Natural killer cell (primary cell): ENCODE data around the gene EZR. TPM values are rescaled to one million over a fixed set of nuclear protein-coding genes. Genes with fewer than 3 reads are reported as not detected.

Experiments used
- ATAC-seq, 3 donors: fragments of 150-1000 bp in 2 of 3; fragments of 200-7000 bp in 1 of 3; cut with Tn5 transposase; 1 replicate in 1 of 3; 2 replicates in 2 of 3; pipeline ENCODE4 v1.10.0; 2021; ENCODE audit warnings: mild to moderate bottlenecking in 2 of 3, moderate library complexity in 2 of 3
- DNase-seq, 2 donors: peaks; one replicate each; pipeline versions ENCODE4 v3.0.0 to v3.0.0-alpha.2; 2013 to 2021; ENCODE audit warnings: mixed read lengths in 1 of 2
- H3K27ac ChIP-seq: one replicate; pipeline ENCODE4 v1.5.1; 2013; ENCODE audit warnings: mild to moderate bottlenecking, low read length
- H3K27me3 ChIP-seq: one replicate; pipeline ENCODE4 v1.6.1; 2013; ENCODE audit warnings: low read length; ENCODE audit not compliant: control insufficient read depth, insufficient read depth
- H3K36me3 ChIP-seq: one replicate; pipeline ENCODE4 v1.6.1; 2013; ENCODE audit warnings: low read length; ENCODE audit not compliant: control insufficient read depth, insufficient read depth
- H3K4me1 ChIP-seq: one replicate; pipeline ENCODE4 v1.6.1; 2013; ENCODE audit warnings: low read length; ENCODE audit not compliant: control insufficient read depth, insufficient read depth
- H3K4me3 ChIP-seq: one replicate; pipeline ENCODE4 v1.5.1; 2013; ENCODE audit warnings: low read length
- H3K9me3 ChIP-seq: one replicate; pipeline ENCODE4 v1.6.1; 2013; ENCODE audit warnings: low read length; ENCODE audit not compliant: control insufficient read depth, insufficient read depth
- H3K27ac Mint-ChIP-seq, 2 donors: one replicate each; pipeline ENCODE4 v1.8.0; 2022; ENCODE audit warnings: mild to moderate bottlenecking in 2 of 2, mixed read lengths in 2 of 2, moderate library complexity in 1 of 2
- H3K27me3 Mint-ChIP-seq, 2 donors: one replicate each; pipeline ENCODE4 v1.8.0; 2022; ENCODE audit warnings: low read depth in 2 of 2, mixed read lengths in 2 of 2
- H3K36me3 Mint-ChIP-seq: one replicate; pipeline ENCODE4 v1.8.0; 2022; ENCODE audit warnings: mixed read lengths
- H3K4me1 Mint-ChIP-seq, 2 donors: one replicate each; pipeline ENCODE4 v1.8.0; 2022; ENCODE audit warnings: mixed read lengths in 2 of 2
- H3K4me3 Mint-ChIP-seq: one replicate; pipeline ENCODE4 v1.8.0; 2022; ENCODE audit warnings: mild to moderate bottlenecking, moderate library complexity, mixed read lengths
- H3K9me3 Mint-ChIP-seq, 2 donors: one replicate each; pipeline ENCODE4 v1.8.0; 2022; ENCODE audit warnings: mixed read lengths in 2 of 2
- WGBS: methylation state at CpG from one replicate; pipeline ENCODE4 v1.1.7; 2013; ENCODE audit warnings: missing lambda C conversion rate; ENCODE audit not compliant: insufficient coverage; 5-methylcytosine and 5-hydroxymethylcytosine counted together
- intact Hi-C: fragments of 100-400 bp; cut with micrococcal nuclease; formaldehyde crosslinking; loops from one replicate; pipeline ENCODE4 v1.14.2; 2022
- total RNA-seq, 4 donors: library from RNA; stranded (reverse); fragments of 120-200 nt in 1 of 4; gene quantifications; one replicate each; pipeline versions ENCODE4 v1.2.3 to v1.2.4, GENCODE V29; 2013 to 2022
- TF ChIP-seq, protein P1 (sequence below): fragments of 200-600 bp; IDR thresholded peaks from one replicate; pipeline ENCODE4 v1.8.0; 2022; ENCODE audit warnings: antibody characterized with exemption

EZR gene
- total RNA-seq, 3 donors from 2014 or later (not counting 1 experiment from before 2014, with no cell fraction given), result 119 to 157 (median 133) TPM

DNA sequence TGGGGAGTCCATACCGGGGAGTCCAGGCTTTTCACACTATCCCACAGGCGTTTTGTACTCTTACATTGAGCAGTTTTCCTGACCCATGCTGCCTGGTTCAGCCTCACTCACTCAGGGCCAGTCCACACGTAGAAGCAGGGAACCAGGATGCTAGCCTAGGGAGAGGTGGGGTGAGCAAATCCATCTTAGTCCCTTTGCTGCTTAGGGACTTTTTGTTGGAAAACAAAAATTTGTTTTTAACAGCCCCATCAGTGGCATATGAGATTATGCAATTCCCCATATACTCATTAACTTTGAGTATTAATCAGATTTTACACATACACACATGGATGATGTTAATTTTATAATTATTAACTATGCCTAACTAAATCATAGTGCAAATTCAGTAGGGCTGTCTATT is 84.2 kb downstream of the EZR start:
- no peak for DNase-seq

DNA sequence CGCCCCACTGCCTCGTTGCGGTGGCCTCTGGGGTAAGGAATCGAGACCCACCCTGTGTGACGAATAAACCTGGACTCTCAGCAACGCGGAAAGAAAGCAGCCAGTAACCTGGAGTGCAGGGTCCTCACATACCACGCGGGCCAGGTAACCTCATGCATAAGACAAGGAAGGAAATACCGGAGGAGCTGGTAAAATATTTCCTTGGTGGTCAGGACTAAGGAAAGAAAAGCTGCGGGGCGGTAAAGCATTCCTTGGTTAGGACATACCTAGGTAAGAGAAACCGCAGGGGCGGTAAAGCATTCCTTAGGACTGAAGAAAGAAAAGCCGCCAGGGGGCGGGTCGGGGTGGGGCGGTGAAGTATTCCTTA is 88.6 kb downstream of the EZR start:
- H3K36me3 ChIP-seq, result peaks cover 44% of the 10 kb centered on the region
- H3K4me1 ChIP-seq, result no peaks in the 10 kb centered on the region
- TF ChIP-seq, protein P1, sequence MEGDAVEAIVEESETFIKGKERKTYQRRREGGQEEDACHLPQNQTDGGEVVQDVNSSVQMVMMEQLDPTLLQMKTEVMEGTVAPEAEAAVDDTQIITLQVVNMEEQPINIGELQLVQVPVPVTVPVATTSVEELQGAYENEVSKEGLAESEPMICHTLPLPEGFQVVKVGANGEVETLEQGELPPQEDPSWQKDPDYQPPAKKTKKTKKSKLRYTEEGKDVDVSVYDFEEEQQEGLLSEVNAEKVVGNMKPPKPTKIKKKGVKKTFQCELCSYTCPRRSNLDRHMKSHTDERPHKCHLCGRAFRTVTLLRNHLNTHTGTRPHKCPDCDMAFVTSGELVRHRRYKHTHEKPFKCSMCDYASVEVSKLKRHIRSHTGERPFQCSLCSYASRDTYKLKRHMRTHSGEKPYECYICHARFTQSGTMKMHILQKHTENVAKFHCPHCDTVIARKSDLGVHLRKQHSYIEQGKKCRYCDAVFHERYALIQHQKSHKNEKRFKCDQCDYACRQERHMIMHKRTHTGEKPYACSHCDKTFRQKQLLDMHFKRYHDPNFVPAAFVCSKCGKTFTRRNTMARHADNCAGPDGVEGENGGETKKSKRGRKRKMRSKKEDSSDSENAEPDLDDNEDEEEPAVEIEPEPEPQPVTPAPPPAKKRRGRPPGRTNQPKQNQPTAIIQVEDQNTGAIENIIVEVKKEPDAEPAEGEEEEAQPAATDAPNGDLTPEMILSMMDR, result no peak
- 97% methylated on average over 18 of the region's 18 CpGs for WGBS
- Mint-ChIP-seq H3K4me3 (no peak overlapping the region), H3K4me1 (peaks cover 4 to 8% of the 10 kb centered on the region in 2 donors), H3K36me3 (peaks cover 26% of the 10 kb centered on the region), H3K27ac (no peak overlapping the region), H3K9me3 (no peaks in the 10 kb centered on the region), H3K27me3 (no peaks in the 10 kb centered on the region)
- peaks cover 6% of the 10 kb centered on the region for H3K9me3 ChIP-seq
- ATAC-seq, result no peak
- intact Hi-C loops, result no loop called here
- no peaks in the 10 kb centered on the region for H3K27me3 ChIP-seq
- H3K4me3 ChIP-seq, result no peak overlapping the region
- no peak overlapping the region for H3K27ac ChIP-seq
- no peak for DNase-seq

More for the DNA sequence above, 84.2 kb downstream of the EZR start:
- H3K4me3 Mint-ChIP-seq, result no peak overlapping the region
- H3K4me1 Mint-ChIP-seq, result peaks cover 5 to 16% of the 10 kb centered on the region in 2 donors
- peak overlapping the region in 1 of 2 donors; percentile 64 for H3K27ac Mint-ChIP-seq
- TF ChIP-seq, protein P1, result no peak
- peaks cover 4 to 6% of the 10 kb centered on the region in 2 donors for H3K9me3 Mint-ChIP-seq
- Histone ChIP-seq H3K4me1 (no peaks in the 10 kb centered on the region), H3K27me3 (no peaks in the 10 kb centered on the region), H3K36me3 (peaks cover 41% of the 10 kb centered on the region), H3K27ac (no peak overlapping the region), H3K4me3 (no peak overlapping the region), H3K9me3 (peaks cover 8% of the 10 kb centered on the region)
- 86% methylated on average over 3 of the region's 3 CpGs for WGBS
- intact Hi-C loops, result no loop called here
- H3K36me3 Mint-ChIP-seq, result peaks cover 39% of the 10 kb centered on the region
- H3K27me3 Mint-ChIP-seq, result no peaks in the 10 kb centered on the region
- ATAC-seq, result no peak

DNA sequence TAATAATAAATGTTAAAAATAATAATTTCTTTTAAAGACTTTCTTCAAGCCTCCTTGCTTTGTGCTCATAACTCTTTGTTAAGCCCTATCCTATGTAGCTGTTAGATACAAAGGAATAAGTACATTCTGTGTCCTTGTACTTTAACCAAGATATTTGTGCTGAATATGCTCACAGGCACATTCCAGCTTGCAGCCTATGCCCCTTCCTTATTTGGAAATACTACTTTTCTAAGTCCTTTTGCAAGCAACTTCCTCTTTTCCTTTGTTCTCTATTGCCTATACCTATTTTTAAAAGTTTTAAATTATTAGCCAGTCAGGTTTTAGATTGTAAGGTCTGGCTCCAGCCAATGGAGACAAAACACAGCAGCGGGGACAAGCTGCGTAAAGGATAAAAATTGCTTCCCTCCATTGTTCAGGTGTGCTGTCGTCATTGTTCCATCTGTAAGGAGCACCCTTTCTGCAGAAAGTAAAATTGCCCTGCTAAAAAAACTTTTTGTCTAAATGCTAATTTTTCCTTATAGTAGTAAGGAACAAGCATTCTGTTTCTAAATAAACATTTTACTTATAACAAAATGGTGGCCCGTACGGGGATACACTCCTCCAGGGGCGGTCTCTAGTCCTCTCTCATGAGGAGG is 89.1 kb downstream of the EZR start:
- H3K36me3 ChIP-seq, result peaks cover 45% of the 10 kb centered on the region
- H3K36me3 Mint-ChIP-seq, result peaks cover 29% of the 10 kb centered on the region
- no peaks in the 10 kb centered on the region for H3K27me3 Mint-ChIP-seq
- peaks cover 0 to 7% of the 10 kb centered on the region in 2 donors for H3K4me1 Mint-ChIP-seq
- ATAC-seq, result no peak
- no peaks in the 10 kb centered on the region for H3K27me3 ChIP-seq
- H3K27ac Mint-ChIP-seq, result no peak overlapping the region
- H3K9me3 ChIP-seq, result peaks cover 6% of the 10 kb centered on the region
- TF ChIP-seq, protein P1, result no peak
- intact Hi-C loops, result no loop called here
- H3K27ac ChIP-seq, result no peak overlapping the region
- H3K4me3 Mint-ChIP-seq, result no peak overlapping the region
- DNase-seq, result no peak
- no peak overlapping the region for H3K4me3 ChIP-seq
- no peaks in the 10 kb centered on the region for H3K4me1 ChIP-seq
- H3K9me3 Mint-ChIP-seq, result no peaks in the 10 kb centered on the region
- WGBS, result 99% methylated on average over 6 of the region's 6 CpGs

DNA sequence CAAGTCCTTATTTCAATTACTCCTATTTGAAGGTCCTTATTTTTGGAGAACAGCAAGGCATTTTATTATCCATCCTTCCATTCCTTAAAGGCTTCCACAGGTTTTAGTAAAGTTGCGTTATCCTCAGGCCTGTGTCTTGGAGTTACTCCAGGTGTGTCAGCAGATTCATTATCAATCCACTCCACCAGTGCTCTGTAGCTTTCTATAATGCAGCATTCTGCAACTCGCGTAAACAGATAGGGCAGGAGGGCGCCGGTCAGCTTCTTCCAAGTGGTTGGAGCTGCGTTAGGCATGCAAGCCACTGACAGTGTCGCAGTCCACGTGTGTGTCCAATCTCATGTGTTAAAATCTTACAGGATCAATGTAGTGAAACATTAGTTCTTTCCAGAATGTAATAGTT is 93.5 kb downstream of the EZR start:
- intact Hi-C loops, result no loop called here
- no peak overlapping the region for H3K27ac ChIP-seq
- Mint-ChIP-seq H3K27me3 (no peaks in the 10 kb centered on the region), H3K27ac (no peak overlapping the region), H3K36me3 (peaks cover 13% of the 10 kb centered on the region), H3K4me1 (peaks cover 18 to 21% of the 10 kb centered on the region in 2 donors), H3K4me3 (no peak overlapping the region), H3K9me3 (no peaks in the 10 kb centered on the region)
- peaks cover 37% of the 10 kb centered on the region for H3K36me3 ChIP-seq
- DNase-seq (no peak), ATAC-seq (no peak)
- WGBS, result 98% methylated on average over 8 of the region's 8 CpGs
- H3K4me3 ChIP-seq, result no peak overlapping the region
- no peaks in the 10 kb centered on the region for H3K27me3 ChIP-seq
- TF ChIP-seq, protein P1, result no peak
- H3K9me3 ChIP-seq, result no peaks in the 10 kb centered on the region
- peaks cover 15% of the 10 kb centered on the region for H3K4me1 ChIP-seq
